ENCODE data around the gene SYNGR2.
A peak's percentile ranks its signal among the peaks of the same experiment; 100 is the strongest.

The SYNGR2 gene

GRCh38 chr17:78143214-78144146, 24.9 kb upstream of the SYNGR2 start (continued):
- TF ChIP-seq, protein P1, sequence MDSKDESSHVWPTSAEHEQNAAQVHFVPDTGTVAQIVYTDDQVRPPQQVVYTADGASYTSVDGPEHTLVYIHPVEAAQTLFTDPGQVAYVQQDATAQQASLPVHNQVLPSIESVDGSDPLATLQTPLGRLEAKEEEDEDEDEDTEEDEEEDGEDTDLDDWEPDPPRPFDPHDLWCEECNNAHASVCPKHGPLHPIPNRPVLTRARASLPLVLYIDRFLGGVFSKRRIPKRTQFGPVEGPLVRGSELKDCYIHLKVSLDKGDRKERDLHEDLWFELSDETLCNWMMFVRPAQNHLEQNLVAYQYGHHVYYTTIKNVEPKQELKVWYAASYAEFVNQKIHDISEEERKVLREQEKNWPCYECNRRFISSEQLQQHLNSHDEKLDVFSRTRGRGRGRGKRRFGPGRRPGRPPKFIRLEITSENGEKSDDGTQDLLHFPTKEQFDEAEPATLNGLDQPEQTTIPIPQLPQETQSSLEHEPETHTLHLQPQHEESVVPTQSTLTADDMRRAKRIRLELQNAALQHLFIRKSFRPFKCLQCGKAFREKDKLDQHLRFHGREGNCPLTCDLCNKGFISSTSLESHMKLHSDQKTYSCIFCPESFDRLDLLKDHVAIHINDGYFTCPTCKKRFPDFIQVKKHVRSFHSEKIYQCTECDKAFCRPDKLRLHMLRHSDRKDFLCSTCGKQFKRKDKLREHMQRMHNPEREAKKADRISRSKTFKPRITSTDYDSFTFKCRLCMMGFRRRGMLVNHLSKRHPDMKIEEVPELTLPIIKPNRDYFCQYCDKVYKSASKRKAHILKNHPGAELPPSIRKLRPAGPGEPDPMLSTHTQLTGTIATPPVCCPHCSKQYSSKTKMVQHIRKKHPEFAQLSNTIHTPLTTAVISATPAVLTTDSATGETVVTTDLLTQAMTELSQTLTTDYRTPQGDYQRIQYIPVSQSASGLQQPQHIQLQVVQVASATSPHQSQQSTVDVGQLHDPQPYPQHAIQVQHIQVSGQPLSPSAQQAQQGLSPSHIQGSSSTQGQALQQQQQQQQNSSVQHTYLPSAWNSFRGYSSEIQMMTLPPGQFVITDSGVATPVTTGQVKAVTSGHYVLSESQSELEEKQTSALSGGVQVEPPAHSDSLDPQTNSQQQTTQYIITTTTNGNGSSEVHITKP (tag by site-specific recombination; IDR thresholded peaks at IDR 0.05) = no peak
- TF ChIP-seq ZNF473 (tag by site-specific recombination; IDR thresholded peaks at IDR 0.05) (no peak), ZNF626 (tag by site-specific recombination; IDR thresholded peaks at IDR 0.05) (no peak), BCL11B (tag by site-specific recombination; IDR thresholded peaks at IDR 0.05; ENCODE audit: low read depth) (no peak), ZNF266 (tag by site-specific recombination; IDR thresholded peaks at IDR 0.05; ENCODE audit: low read depth) (no peak), ZNF175 (tag by site-specific recombination; IDR thresholded peaks at IDR 0.05) (no peak), GFI1B (tag by site-specific recombination; IDR thresholded peaks at IDR 0.05) (no peak), TRIM28 (IDR thresholded peaks at IDR 0.05; ENCODE audit: borderline replicate concordance, low read length) (no peak), ZFP41 (tag by site-specific recombination; IDR thresholded peaks at IDR 0.05; ENCODE audit: borderline replicate concordance) (no peak), ZNF561 (tag by site-specific recombination; IDR thresholded peaks at IDR 0.05; ENCODE audit: borderline replicate concordance) (no peak), ZNF138 (tag by site-specific recombination; IDR thresholded peaks at IDR 0.05; ENCODE audit: borderline replicate concordance) (no peak), ZNF19 (tag by site-specific recombination; IDR thresholded peaks at IDR 0.05; ENCODE audit: low read depth) (no peak), ZNF596 (tag by site-specific recombination; IDR thresholded peaks at IDR 0.05) (no peak), ZNF514 (tag by site-specific recombination; IDR thresholded peaks at IDR 0.05) (no peak), ZNF654 (tag by site-specific recombination; IDR thresholded peaks at IDR 0.05; ENCODE audit: low read depth) (no peak)
- TF ChIP-seq, protein P2, sequence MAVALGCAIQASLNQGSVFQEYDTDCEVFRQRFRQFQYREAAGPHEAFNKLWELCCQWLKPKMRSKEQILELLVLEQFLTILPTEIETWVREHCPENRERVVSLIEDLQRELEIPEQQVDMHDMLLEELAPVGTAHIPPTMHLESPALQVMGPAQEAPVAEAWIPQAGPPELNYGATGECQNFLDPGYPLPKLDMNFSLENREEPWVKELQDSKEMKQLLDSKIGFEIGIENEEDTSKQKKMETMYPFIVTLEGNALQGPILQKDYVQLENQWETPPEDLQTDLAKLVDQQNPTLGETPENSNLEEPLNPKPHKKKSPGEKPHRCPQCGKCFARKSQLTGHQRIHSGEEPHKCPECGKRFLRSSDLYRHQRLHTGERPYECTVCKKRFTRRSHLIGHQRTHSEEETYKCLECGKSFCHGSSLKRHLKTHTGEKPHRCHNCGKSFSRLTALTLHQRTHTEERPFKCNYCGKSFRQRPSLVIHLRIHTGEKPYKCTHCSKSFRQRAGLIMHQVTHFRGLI (tag by site-specific recombination; IDR thresholded peaks at IDR 0.05) = no peak
- TF ChIP-seq, protein P3, sequence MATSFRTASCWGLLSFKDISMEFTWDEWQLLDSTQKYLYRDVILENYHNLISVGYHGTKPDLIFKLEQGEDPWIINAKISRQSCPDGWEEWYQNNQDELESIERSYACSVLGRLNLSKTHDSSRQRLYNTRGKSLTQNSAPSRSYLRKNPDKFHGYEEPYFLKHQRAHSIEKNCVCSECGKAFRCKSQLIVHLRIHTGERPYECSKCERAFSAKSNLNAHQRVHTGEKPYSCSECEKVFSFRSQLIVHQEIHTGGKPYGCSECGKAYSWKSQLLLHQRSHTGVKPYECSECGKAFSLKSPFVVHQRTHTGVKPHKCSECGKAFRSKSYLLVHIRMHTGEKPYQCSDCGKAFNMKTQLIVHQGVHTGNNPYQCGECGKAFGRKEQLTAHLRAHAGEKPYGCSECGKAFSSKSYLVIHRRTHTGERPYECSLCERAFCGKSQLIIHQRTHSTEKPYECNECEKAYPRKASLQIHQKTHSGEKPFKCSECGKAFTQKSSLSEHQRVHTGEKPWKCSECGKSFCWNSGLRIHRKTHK (tag by site-specific recombination; IDR thresholded peaks at IDR 0.05) = no peak

- CTCF ChIA-PET = interaction anchor here (0.6 to 1.6 kb wide), 12 partner anchors 11 to 218 kb away, joined by 3 to 8 read pairs (median 4); partner anchors contain the start of gene TK1
- Histone ChIP-seq H3K9me3 (ENCODE audit: control insufficient read depth, insufficient read depth, low read depth, low read length) (no peaks in the 10 kb centered on the region), H3K4me3 (ENCODE audit: low read depth, low read length) (no peak overlapping the region), H3K4me1 (ENCODE audit: control insufficient read depth, insufficient read depth, low read length) (peaks cover 4% of the 10 kb centered on the region), H3K36me3 (ENCODE audit: control insufficient read depth in 2 of 2, insufficient read depth in 1 of 2, low read length in 2 of 2) (no peaks in the 10 kb centered on the region), H3K27ac (ENCODE audit: extremely low read depth, low read depth, low read length) (no peak overlapping the region; the same call in 1 of the 2 replicates)
- POLR2A ChIA-PET = interaction anchor here (1.1 to 2.3 kb wide), 5 partner anchors 25 to 43 kb away, joined by 4 to 12 read pairs (median 6); partner anchors contain the start of genes AFMID and TK1
- TF ChIP-seq GLIS1 (tag by site-specific recombination; IDR thresholded peaks at IDR 0.05) (peak; percentile 41; the same call in 1 of the 2 replicates), REST (tag by site-specific recombination; IDR thresholded peaks at IDR 0.05) (peak; percentile 40; the same call in 1 of the 2 replicates), IKZF3 (tag by site-specific recombination; IDR thresholded peaks at IDR 0.05) (peak; percentile 43; the same call in 1 of the 2 replicates), SP2 (tag by site-specific recombination; IDR thresholded peaks at IDR 0.05) (no peak)
- TF ChIP-seq, protein P4, sequence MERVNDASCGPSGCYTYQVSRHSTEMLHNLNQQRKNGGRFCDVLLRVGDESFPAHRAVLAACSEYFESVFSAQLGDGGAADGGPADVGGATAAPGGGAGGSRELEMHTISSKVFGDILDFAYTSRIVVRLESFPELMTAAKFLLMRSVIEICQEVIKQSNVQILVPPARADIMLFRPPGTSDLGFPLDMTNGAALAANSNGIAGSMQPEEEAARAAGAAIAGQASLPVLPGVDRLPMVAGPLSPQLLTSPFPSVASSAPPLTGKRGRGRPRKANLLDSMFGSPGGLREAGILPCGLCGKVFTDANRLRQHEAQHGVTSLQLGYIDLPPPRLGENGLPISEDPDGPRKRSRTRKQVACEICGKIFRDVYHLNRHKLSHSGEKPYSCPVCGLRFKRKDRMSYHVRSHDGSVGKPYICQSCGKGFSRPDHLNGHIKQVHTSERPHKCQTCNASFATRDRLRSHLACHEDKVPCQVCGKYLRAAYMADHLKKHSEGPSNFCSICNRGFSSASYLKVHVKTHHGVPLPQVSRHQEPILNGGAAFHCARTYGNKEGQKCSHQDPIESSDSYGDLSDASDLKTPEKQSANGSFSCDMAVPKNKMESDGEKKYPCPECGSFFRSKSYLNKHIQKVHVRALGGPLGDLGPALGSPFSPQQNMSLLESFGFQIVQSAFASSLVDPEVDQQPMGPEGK (tag by site-specific recombination; IDR thresholded peaks at IDR 0.05) = peak; percentile 25; the same call in 1 of the 2 replicates
Measured at GRCh38 chr17:78144147-78144719, 24.1 kb upstream of the SYNGR2 start.

All from HEK293 (cell line).